BJ (cell line): ENCODE data around the gene XDH. TPM values are rescaled to one million over a fixed set of nuclear protein-coding genes. Genes with fewer than 3 reads are reported as not detected.

Experiments
- CTCF ChIA-PET: fragments of 350-600 bp; formaldehyde crosslinking; extraction: SDS; loops from one replicate; lab custom pipeline; 2021; ENCODE audit warnings: antibody characterized with exemption, inconsistent platforms; lab: Yijun Ruan, JAX
- POLR2A ChIA-PET: fragments of 300-600 bp; sonication (Branson Sonifier 250); formaldehyde crosslinking; extraction: SDS; loops from one replicate; lab custom pipeline; 2021; ENCODE audit warnings: antibody characterized with exemption; lab: Charles Lee
- DNase-seq: peaks from one replicate; pipeline ENCODE4 v3.0.0-alpha.2; 2011; ENCODE audit warnings: low read depth
- H3K27me3 ChIP-seq: 2 replicates; pipeline ENCODE4 v1.6.0; 2011; ENCODE audit warnings: low read length; ENCODE audit not compliant: control insufficient read depth, insufficient read depth
- H3K36me3 ChIP-seq: 2 replicates; pipeline ENCODE4 v1.5.1; 2011; ENCODE audit warnings: low read length; ENCODE audit not compliant: control insufficient read depth, insufficient read depth
- H3K4me3 ChIP-seq: 2 replicates; pipeline ENCODE4 v1.5.1; 2011; ENCODE audit warnings: low read depth, mild to moderate bottlenecking, control low read depth, low read length
- CTCF ChIP-seq: IDR thresholded peaks from 2 replicates; pipeline ENCODE4 v1.5.1; 2011; ENCODE audit warnings: low read depth, mild to moderate bottlenecking, control low read depth, inconsistent platforms, low read length, moderate library complexity; ENCODE audit not compliant: insufficient read depth
- polyA plus RNA-seq: library from polyadenylated mRNA; depleted of rRNA; stranded (reverse); fragments of >200 nt; gene quantifications from 2 replicates; pipeline ENCODE4 v1.2.3, GENCODE V29; 2011

Gene XDH
- polyA plus RNA-seq, 1 experiment: 0.69 TPM

GRCh38 chr2:31428001-31428418, 13.5 kb upstream of the XDH start:
- POLR2A ChIA-PET: no interaction called here
- no peak for DNase-seq
- Histone ChIP-seq H3K36me3 (no peaks in the 10 kb centered on the region), H3K27me3 (no peaks in the 10 kb centered on the region), H3K4me3 (no peak overlapping the region)
- 0 out of 2 replicates have a peak, but pooled peaks have one; percentile 21 for TF ChIP-seq CTCF
- CTCF ChIA-PET: interaction anchor here (1.2 kb wide), 1 partner anchor 95 kb away, joined by 3 read pairs; no protein-coding TSS in a partner anchor

DNA sequence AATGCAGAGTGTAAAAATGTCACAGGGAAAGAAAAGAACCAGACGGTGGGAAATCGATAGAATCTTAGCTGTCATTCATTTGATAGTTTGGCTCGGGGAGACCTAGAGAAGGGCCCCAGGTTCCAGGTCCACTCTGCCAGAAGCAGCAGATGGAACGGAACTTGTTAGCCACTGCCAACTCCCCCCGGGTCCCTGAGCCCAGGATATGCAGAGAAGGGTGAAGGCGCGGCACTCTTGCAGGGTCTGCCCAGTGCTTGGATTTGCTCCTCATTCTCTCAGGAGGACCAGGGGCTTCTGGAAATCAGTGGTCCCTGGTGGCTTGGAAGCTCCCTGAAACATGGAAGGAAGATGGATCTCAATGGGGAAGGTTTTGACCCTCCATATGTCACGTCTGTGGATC, 11.6 kb upstream of the XDH start:
- H3K27me3 ChIP-seq: no peaks in the 10 kb centered on the region
- H3K36me3 ChIP-seq: no peaks in the 10 kb centered on the region
- no peak overlapping the region for H3K4me3 ChIP-seq
- CTCF ChIA-PET: interaction anchor here (0.6 to 1.0 kb wide), 2 partner anchors 9 to 50 kb away, joined by 3 read pairs; no protein-coding TSS in a partner anchor
- no peak for DNase-seq
- TF ChIP-seq CTCF: no peak
- POLR2A ChIA-PET: no interaction called here

GRCh38 chr2:31421634-31422033, 7.1 kb upstream of the XDH start:
- no peaks in the 10 kb centered on the region for H3K27me3 ChIP-seq
- DNase-seq: no peak
- no peaks in the 10 kb centered on the region for H3K36me3 ChIP-seq
- H3K4me3 ChIP-seq: no peak overlapping the region
- POLR2A ChIA-PET: no interaction called here
- TF ChIP-seq CTCF: no peak
- CTCF ChIA-PET: interaction anchor here (1.0 to 1.6 kb wide), 2 partner anchors 14 to 88 kb away, joined by 3 to 6 read pairs; no protein-coding TSS in a partner anchor

DNA sequence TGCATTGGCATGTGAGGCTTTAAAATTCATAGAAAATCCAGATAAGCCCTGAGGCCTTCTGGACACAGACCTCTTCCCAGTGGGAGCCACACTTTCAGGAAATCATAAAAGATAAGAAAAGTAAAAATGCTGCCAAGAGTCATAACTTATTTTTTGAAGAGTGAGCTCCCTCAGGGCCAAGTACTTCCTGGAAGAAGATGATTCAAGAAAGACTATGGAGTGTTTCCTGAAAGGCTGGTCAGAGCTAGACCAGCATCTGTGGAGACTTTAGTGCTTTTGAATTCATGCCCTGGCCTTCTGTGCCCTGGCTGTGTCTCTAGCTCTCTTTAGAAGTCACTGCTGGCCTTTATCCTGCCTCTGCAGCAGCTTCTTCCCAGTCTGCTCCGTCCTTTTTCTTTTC, 6.4 kb upstream of the XDH start:
- ChIA-PET POLR2A (interaction anchor here (0.6 kb wide), 1 partner anchor 9 kb away, joined by 4 read pairs; no protein-coding TSS in a partner anchor), CTCF (interaction anchor here (0.6 kb wide), 1 partner anchor 650 kb away, joined by 3 read pairs; no protein-coding TSS in a partner anchor)
- TF ChIP-seq CTCF: no peak
- peak; percentile 43 for DNase-seq
- Histone ChIP-seq H3K4me3 (no peak overlapping the region), H3K36me3 (no peaks in the 10 kb centered on the region), H3K27me3 (no peaks in the 10 kb centered on the region)

- CTCF ChIA-PET: interaction anchor here (1.1 kb wide), 1 partner anchor 108 kb away, joined by 4 read pairs; no protein-coding TSS in a partner anchor
- H3K4me3 ChIP-seq: no peak overlapping the region
- no peaks in the 10 kb centered on the region for H3K36me3 ChIP-seq
- no peak for TF ChIP-seq CTCF
- POLR2A ChIA-PET: no interaction called here
- H3K27me3 ChIP-seq: no peaks in the 10 kb centered on the region
- DNase-seq: no peak
These were observed 4.8 kb upstream of the XDH start for GRCh38 chr2:31419386-31419785.
